Neuronal stem cell (in vitro differentiated cells): ENCODE data around the gene CARHSP1.
A peak's percentile ranks its signal among the peaks of the same experiment; 100 is the strongest.

Experiments used
- DNase-seq: peaks from one replicate; pipeline ENCODE4 v3.0.0-alpha.2; 2013; ENCODE audit warnings: low spot score
- H2AFZ ChIP-seq: one replicate; pipeline ENCODE4 v1.6.1; 2013; ENCODE audit warnings: mild to moderate bottlenecking, low read length, inconsistent platforms
- H2AK5ac ChIP-seq: 2 replicates; pipeline ENCODE4 v1.6.1; 2013; ENCODE audit warnings: low read depth, mild to moderate bottlenecking, inconsistent platforms, low read length, moderate library complexity, mixed read lengths
- H2BK120ac ChIP-seq: 2 replicates; pipeline ENCODE4 v1.6.1; 2013; ENCODE audit warnings: low read depth, mild to moderate bottlenecking, inconsistent platforms, low read length, moderate library complexity, mixed read lengths
- H2BK12ac ChIP-seq: one replicate; pipeline ENCODE4 v1.6.1; 2013; ENCODE audit warnings: low read length, inconsistent platforms
- H2BK15ac ChIP-seq: 2 replicates; pipeline ENCODE4 v1.6.1; 2013; ENCODE audit warnings: mild to moderate bottlenecking, low read length, inconsistent platforms, mixed read lengths
- H2BK5ac ChIP-seq: one replicate; pipeline ENCODE4 v1.6.1; 2013; ENCODE audit warnings: inconsistent platforms, mild to moderate bottlenecking, low read length, moderate library complexity
- H3K14ac ChIP-seq: one replicate; pipeline ENCODE4 v1.6.1; 2013; ENCODE audit warnings: low read length, inconsistent platforms
- H3K18ac ChIP-seq: 2 replicates; pipeline ENCODE4 v1.6.1; 2013; ENCODE audit warnings: low read length, inconsistent platforms
- H3K23ac ChIP-seq: 2 replicates; pipeline ENCODE4 v1.6.1; 2013; ENCODE audit warnings: low read depth, mild to moderate bottlenecking, mixed read lengths, low read length, inconsistent platforms; ENCODE audit not compliant: poor library complexity
- H3K27ac ChIP-seq: replicated peaks from 3 replicates; pipeline ENCODE4 v1.5.1; 2013; ENCODE audit warnings: low read length, inconsistent platforms
- H3K27me3 ChIP-seq, 3 experiments: 2 replicates each; pipeline ENCODE4 v1.6.1; 2013; ENCODE audit warnings: low read length in 3 of 3, mild to moderate bottlenecking in 2 of 3, inconsistent platforms in 1 of 3, low read depth in 1 of 3, mixed read lengths in 1 of 3, moderate library complexity in 1 of 3; ENCODE audit not compliant: control insufficient read depth in 3 of 3, insufficient read depth in 3 of 3
- H3K36me3 ChIP-seq, 2 donors: replicated peaks in 1 of 2; 2 replicates each; pipeline ENCODE4 v1.6.1; 2013; ENCODE audit warnings: low read length in 2 of 2; ENCODE audit not compliant: control insufficient read depth in 2 of 2, insufficient read depth in 2 of 2
- H3K4ac ChIP-seq: 2 replicates; pipeline ENCODE4 v1.6.1; 2013; ENCODE audit warnings: inconsistent platforms, mild to moderate bottlenecking, low read length, moderate library complexity
- H3K4me1 ChIP-seq, 2 donors: 1 replicate in 1 of 2; 2 replicates in 1 of 2; pipeline ENCODE4 v1.6.1; 2013; ENCODE audit warnings: low read length in 2 of 2, low read depth in 1 of 2; ENCODE audit not compliant: control insufficient read depth in 2 of 2, insufficient read depth in 1 of 2
- H3K4me2 ChIP-seq: one replicate; pipeline ENCODE4 v1.6.1; 2013; ENCODE audit warnings: mild to moderate bottlenecking, low read length, inconsistent platforms; ENCODE audit not compliant: insufficient read depth, poor library complexity, severe bottlenecking
- H3K4me3 ChIP-seq, 2 donors: 2 replicates each; pipeline ENCODE4 v1.5.1; 2013; ENCODE audit warnings: low read length in 2 of 2, mild to moderate bottlenecking in 2 of 2, inconsistent platforms in 1 of 2, moderate library complexity in 1 of 2
- H3K79me1 ChIP-seq: one replicate; pipeline ENCODE4 v1.6.1; 2013; ENCODE audit warnings: low read depth, mild to moderate bottlenecking, inconsistent platforms, low read length, moderate library complexity
- H3K9ac ChIP-seq: one replicate; pipeline ENCODE4 v1.6.1; 2013; ENCODE audit warnings: mild to moderate bottlenecking, low read depth, low read length, inconsistent platforms; ENCODE audit not compliant: poor library complexity
- H3K9me3 ChIP-seq, 2 donors: replicated peaks in 1 of 2; 2 replicates each; pipeline versions ENCODE3 to v1.6.1; 2013; ENCODE audit warnings: low read length in 2 of 2, mild to moderate bottlenecking in 2 of 2, inconsistent platforms in 1 of 2, low read depth in 1 of 2, mixed read lengths in 1 of 2, moderate library complexity in 1 of 2; ENCODE audit not compliant: control insufficient read depth in 2 of 2, insufficient read depth in 1 of 2
- H4K8ac ChIP-seq: one replicate; pipeline ENCODE4 v1.6.1; 2013; ENCODE audit warnings: low read depth, mild to moderate bottlenecking, inconsistent platforms, low read length, moderate library complexity
- H4K91ac ChIP-seq: one replicate; pipeline ENCODE4 v1.6.1; 2013; ENCODE audit warnings: low read length, low read depth, mild to moderate bottlenecking, inconsistent platforms; ENCODE audit not compliant: poor library complexity
- WGBS, 2 donors: extraction: QIAGEN DNeasy Blood & Tissue Kit; methylation state at CpG; one replicate each; pipeline ENCODE4 v1.1.7; 2013; ENCODE audit warnings: missing lambda C conversion rate in 2 of 2, mixed read lengths in 1 of 2; ENCODE audit not compliant: insufficient read length in 2 of 2, insufficient replicate concordance in 1 of 2; ENCODE audit errors: extremely low coverage in 2 of 2; 5-methylcytosine and 5-hydroxymethylcytosine counted together

Gene CARHSP1

DNA sequence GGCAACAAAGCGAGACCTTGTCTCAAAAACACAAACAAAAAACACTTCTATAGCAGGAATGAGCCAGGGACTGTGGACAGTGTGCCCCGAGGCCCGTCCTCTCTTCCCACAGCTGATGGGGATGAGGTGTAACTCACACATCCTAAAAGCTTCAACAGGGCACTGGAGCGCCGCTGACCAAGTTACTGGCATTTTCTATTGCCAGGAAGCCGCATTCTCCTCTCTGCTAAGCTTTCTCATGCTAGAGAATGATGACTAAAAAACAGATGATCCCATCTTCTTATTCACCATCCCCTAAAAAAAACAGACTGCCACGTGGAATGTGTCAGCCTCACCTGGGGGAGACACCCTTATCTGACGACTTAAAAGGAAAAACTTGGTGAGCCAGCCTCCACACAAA lies 16.3 kb downstream of the CARHSP1 start:
- H3K14ac ChIP-seq: no peak overlapping the region
- H2BK5ac ChIP-seq: no peak overlapping the region
- peaks cover 10 to 14% of the 10 kb centered on the region in 2 donors for H3K4me1 ChIP-seq
- H2BK15ac ChIP-seq: no peak overlapping the region
- H3K79me1 ChIP-seq: peaks cover 6% of the 10 kb centered on the region
- H3K23ac ChIP-seq: no peak overlapping the region
- peaks cover 54 to 96% of the 10 kb centered on the region in 2 donors for H3K36me3 ChIP-seq
- WGBS, 2 donors: no CpG with 5 or more reads among the region's 8 CpGs
- H4K8ac ChIP-seq: no peak overlapping the region
- no peak overlapping the region for H2BK12ac ChIP-seq
- no peaks in the 10 kb centered on the region for H3K27me3 ChIP-seq
- H2AFZ ChIP-seq: no peak overlapping the region
- H3K18ac ChIP-seq: no peak overlapping the region
- H3K9me3 ChIP-seq: no peaks in the 10 kb centered on the region
- no peak overlapping the region for H3K4ac ChIP-seq
- H3K9ac ChIP-seq: no peak overlapping the region
- no peak overlapping the region for H2AK5ac ChIP-seq
- no peak overlapping the region for H3K4me3 ChIP-seq
- no peak for DNase-seq
- no peak overlapping the region for H3K4me2 ChIP-seq
- H3K27ac ChIP-seq: no peak overlapping the region
- no peak overlapping the region for H2BK120ac ChIP-seq
- H4K91ac ChIP-seq: no peak overlapping the region

DNA sequence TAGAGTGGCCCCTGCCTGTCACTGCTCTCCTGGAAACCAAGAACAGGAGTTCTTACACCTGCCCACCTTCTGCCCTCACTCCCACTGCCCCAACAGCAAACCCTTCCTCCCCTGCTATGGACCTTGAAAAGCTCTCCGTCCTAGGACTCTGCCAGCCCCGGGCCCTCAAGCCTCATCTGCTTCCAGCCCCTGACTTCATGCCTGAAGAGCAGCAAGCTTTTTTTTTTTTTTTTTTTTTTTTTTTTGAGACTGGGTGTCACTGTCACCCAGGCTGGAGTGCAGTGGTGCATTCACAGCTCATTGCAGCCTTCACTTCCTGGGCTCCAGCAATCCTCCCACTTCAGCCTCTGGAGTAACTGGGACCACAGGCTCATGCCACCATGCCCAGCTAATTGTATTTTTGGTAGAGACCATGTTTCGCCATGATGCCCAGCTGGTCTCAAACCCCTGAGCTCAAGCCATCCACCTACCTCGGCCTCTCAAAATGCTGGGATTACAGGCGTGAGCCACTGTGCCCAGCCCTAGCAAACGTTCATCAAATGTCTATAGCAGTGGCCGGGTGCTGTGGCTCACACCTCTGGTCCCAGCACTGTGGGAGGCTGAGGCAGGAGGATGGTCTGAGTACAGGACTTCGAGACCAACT lies 16.9 kb downstream of the CARHSP1 start:
- no peak overlapping the region for H2BK12ac ChIP-seq
- H3K14ac ChIP-seq: no peak overlapping the region
- H3K4me1 ChIP-seq: peaks cover 10 to 14% of the 10 kb centered on the region in 2 donors
- no peaks in the 10 kb centered on the region for H3K9me3 ChIP-seq
- no peak overlapping the region for H3K18ac ChIP-seq
- H3K4me3 ChIP-seq: no peak overlapping the region
- whole genome bisulfite sequencing, 2 donors: no CpG with 5 or more reads among the region's 8 CpGs
- H3K27ac ChIP-seq: no peak overlapping the region
- peaks cover 56 to 100% of the 10 kb centered on the region in 2 donors for H3K36me3 ChIP-seq
- H3K23ac ChIP-seq: no peak overlapping the region
- H3K4ac ChIP-seq: no peak overlapping the region
- H2BK15ac ChIP-seq: no peak overlapping the region
- H2AFZ ChIP-seq: no peak overlapping the region
- no peak overlapping the region for H2AK5ac ChIP-seq
- DNase-seq: no peak
- no peak overlapping the region for H4K91ac ChIP-seq
- peaks cover 7% of the 10 kb centered on the region for H3K79me1 ChIP-seq
- no peak overlapping the region for H2BK120ac ChIP-seq
- H3K27me3 ChIP-seq: no peaks in the 10 kb centered on the region
- H3K4me2 ChIP-seq: no peak overlapping the region
- H2BK5ac ChIP-seq: no peak overlapping the region
- H3K9ac ChIP-seq: peak overlapping the region; percentile 45
- H4K8ac ChIP-seq: no peak overlapping the region

DNA sequence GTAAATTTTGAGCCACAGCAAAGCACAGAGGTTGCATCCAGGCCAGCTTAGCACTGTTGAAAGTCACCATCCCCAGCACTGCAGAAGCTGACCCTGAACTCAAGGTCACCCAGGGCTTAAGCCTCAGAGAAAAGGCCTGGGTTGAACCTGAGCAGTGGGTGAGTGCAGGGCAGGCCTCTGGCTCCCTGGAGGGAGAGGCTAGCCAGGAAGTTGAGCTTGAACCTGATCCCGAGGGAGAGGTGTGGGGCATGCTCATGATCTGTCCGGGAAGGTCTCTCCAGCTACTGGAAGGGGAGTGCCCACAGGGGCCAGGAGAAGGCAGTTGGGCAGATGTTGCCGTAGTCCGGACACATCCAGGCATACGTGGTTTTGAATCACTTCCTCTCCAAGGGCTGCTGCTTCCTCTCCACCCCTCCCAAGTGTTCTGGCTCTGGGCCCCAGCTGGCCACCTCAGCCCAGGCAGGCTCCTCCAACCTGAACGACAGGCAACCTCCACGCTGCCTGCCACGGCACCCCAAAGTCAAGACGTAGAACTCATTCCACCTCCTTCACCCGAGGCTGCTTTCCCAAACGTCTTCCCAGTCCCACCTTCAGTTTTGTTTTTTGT lies 18.4 kb downstream of the CARHSP1 start:
- H3K36me3 ChIP-seq: peaks cover 42 to 99% of the 10 kb centered on the region in 2 donors
- H3K14ac ChIP-seq: no peak overlapping the region
- H2BK5ac ChIP-seq: no peak overlapping the region
- WGBS, 2 donors: no CpG with 5 or more reads among the region's 11 CpGs
- no peaks in the 10 kb centered on the region for H3K27me3 ChIP-seq
- H2BK15ac ChIP-seq: no peak overlapping the region
- H3K79me1 ChIP-seq: peaks cover 6% of the 10 kb centered on the region
- no peak overlapping the region for H4K91ac ChIP-seq
- H4K8ac ChIP-seq: no peak overlapping the region
- DNase-seq: no peak
- no peak overlapping the region for H3K27ac ChIP-seq
- H3K9ac ChIP-seq: no peak overlapping the region
- no peak overlapping the region for H2AFZ ChIP-seq
- H3K18ac ChIP-seq: no peak overlapping the region
- H3K23ac ChIP-seq: no peak overlapping the region
- no peak overlapping the region for H3K4me3 ChIP-seq
- no peaks in the 10 kb centered on the region for H3K9me3 ChIP-seq
- no peak overlapping the region for H2BK12ac ChIP-seq
- no peak overlapping the region for H2BK120ac ChIP-seq
- peaks cover 10 to 14% of the 10 kb centered on the region in 2 donors for H3K4me1 ChIP-seq
- H2AK5ac ChIP-seq: no peak overlapping the region
- no peak overlapping the region for H3K4me2 ChIP-seq
- H3K4ac ChIP-seq: no peak overlapping the region

DNA sequence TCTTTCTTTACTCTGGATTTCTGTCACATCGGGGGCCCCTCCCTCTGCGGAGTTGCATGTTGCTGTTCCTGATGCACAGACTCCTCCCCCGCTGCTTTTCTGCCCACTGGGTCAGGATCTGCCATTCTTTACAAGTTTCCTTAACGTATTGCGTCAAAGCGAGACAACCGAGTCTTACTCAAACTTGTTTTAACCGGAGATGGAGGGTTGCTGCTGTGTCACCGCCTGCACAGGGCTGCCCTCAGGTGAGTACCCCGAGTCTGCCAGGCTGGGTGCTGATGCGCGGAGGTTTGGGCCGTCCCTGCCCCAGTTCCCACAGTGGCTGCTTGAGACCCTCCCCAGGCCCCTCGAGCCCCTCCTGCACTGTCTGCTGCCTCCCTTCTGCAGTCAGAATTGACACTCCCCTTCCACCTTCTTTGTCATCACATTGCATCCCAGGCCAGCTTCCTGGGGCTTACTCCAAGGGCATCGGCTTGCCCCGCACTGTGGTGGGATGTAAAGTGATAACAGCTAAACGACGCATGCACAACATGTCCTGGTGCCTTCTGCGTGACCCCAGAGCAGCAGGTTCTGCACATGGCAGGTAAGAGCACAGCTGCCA lies 19.3 kb downstream of the CARHSP1 start:
- Histone ChIP-seq H3K27me3 (no peaks in the 10 kb centered on the region), H3K4ac (no peak overlapping the region), H2BK5ac (no peak overlapping the region), H4K91ac (no peak overlapping the region), H3K9ac (peak overlapping the region; percentile 74), H3K79me1 (peaks cover 3% of the 10 kb centered on the region), H3K27ac (no peak overlapping the region), H3K36me3 (peaks cover 35 to 92% of the 10 kb centered on the region in 2 donors), H3K9me3 (no peaks in the 10 kb centered on the region), H4K8ac (no peak overlapping the region), H2AFZ (no peak overlapping the region), H3K4me3 (no peak overlapping the region), H2BK12ac (no peak overlapping the region), H3K4me1 (peaks cover 8 to 14% of the 10 kb centered on the region in 2 donors), H2BK15ac (no peak overlapping the region), H3K4me2 (no peak overlapping the region), H3K23ac (peak overlapping the region; percentile 76), H2BK120ac (no peak overlapping the region), H2AK5ac (no peak overlapping the region), H3K14ac (peak overlapping the region; percentile 17), H3K18ac (peak overlapping the region; percentile 23)
- DNase-seq: no peak
- no CpG with 5 or more reads among the region's 19 CpGs for WGBS, 2 donors
